Stimulated activated CD8-positive, alpha-beta memory T cell treated with anti-CD3 and anti-CD28 coated beads, Interleukin-7, amount 100 ng/mL, for 1 hour (primary cell): Measurements from ENCODE around the gene SEMA4A.
A peak's percentile ranks its signal among the peaks of the same experiment; 100 is the strongest.
"Not testable (repeated sequence)": the region's sequence is repeated elsewhere in the genome, so short reads cannot be mapped to it uniquely, and the experiment has no call there.

Experiments
- DNase-seq, 2 donors: peaks; one replicate each; pipeline ENCODE4 v3.0.0-alpha.2; 2020; ENCODE audit warnings: low read depth in 2 of 2

Gene SEMA4A

GRCh38 chr1:156153362-156153761 lies at the start of gene SEMA4A:
TSS of gene SEMA4A (plus strand) at chr1:156153585. CDS start at chr1:156154579, 994 bp downstream.
- no peak for DNase-seq

GRCh38 chr1:156104065-156104810 lies 49.1 kb upstream of the SEMA4A start:
- DNase-seq: no peak

- DNase-seq: no peak
Measured at GRCh38 chr1:156104861-156105832, 48.2 kb upstream of the SEMA4A start.

- no peak for DNase-seq
Measured at GRCh38 chr1:156106624-156107488, 46.5 kb upstream of the SEMA4A start.

- DNase-seq: no peak
Measured at GRCh38 chr1:156108057-156108456, 45.3 kb upstream of the SEMA4A start.

- DNase-seq: no peak
Measured at GRCh38 chr1:156108664-156109241, 44.6 kb upstream of the SEMA4A start.

GRCh38 chr1:156110252-156110651 lies 43.1 kb upstream of the SEMA4A start:
- DNase-seq: no peak

- no peak for DNase-seq
Measured at GRCh38 chr1:156111355-156111962, 41.9 kb upstream of the SEMA4A start.

- DNase-seq: no peak
Measured at GRCh38 chr1:156112276-156113137, 40.9 kb upstream of the SEMA4A start.

GRCh38 chr1:156113282-156113950 lies 40.0 kb upstream of the SEMA4A start:
- DNase-seq: no peak

- DNase-seq: peak; percentile 54 to 56
Measured at GRCh38 chr1:156114101-156114918, 39.1 kb upstream of the SEMA4A start, which contains the start of gene LMNA. TSS of gene LMNA (plus strand) at chr1:156114711. CDS start at chr1:156114919, 208 bp downstream.

GRCh38 chr1:156114919-156115513 lies 38.4 kb upstream of the SEMA4A start:
- DNase-seq: no peak

- DNase-seq: no peak
Measured at GRCh38 chr1:156115514-156116374, 37.6 kb upstream of the SEMA4A start.

- not testable (repeated sequence) for DNase-seq
Measured at GRCh38 chr1:156116731-156117130, 36.7 kb upstream of the SEMA4A start.

GRCh38 chr1:156117414-156118176 lies 35.8 kb upstream of the SEMA4A start:
- no peak for DNase-seq

- no peak for DNase-seq
Measured at GRCh38 chr1:156118177-156118868, 35.1 kb upstream of the SEMA4A start.
